Panc1 (cell line): ENCODE results near the gene SEMA6A. TPM values are rescaled to one million over a fixed set of nuclear protein-coding genes. Genes with fewer than 3 reads are reported as not detected.

Experiments
- ATAC-seq: fragments of 200-7000 bp; cut with Tn5 transposase; 2 replicates; pipeline ENCODE4 v1.9.1; 2020; ENCODE audit warnings: mild to moderate bottlenecking, moderate library complexity
- BruUV-seq: library from RNA; stranded (reverse); fragments of 400-500 nt; replicated peaks from 2 replicates; lab custom pipeline; 2021; lab: Mats Ljungman, UMichigan
- CTCF ChIA-PET: fragments of 300-600 bp; sonication (Branson Sonifier 250); formaldehyde crosslinking; loops from one replicate; lab custom pipeline; 2022; ENCODE audit warnings: antibody characterized with exemption; lab: Charles Lee
- POLR2A ChIA-PET: fragments of 300-600 bp; sonication (Branson Sonifier 250); formaldehyde crosslinking; loops from one replicate; lab custom pipeline; 2022; ENCODE audit warnings: antibody characterized with exemption; lab: Charles Lee
- DNase-seq: peaks from one replicate; pipeline ENCODE4 v3.0.0-alpha.2; 2010; ENCODE audit warnings: low read depth, low spot score
- H3K27ac ChIP-seq: 2 replicates; pipeline ENCODE4 v1.5.1; 2011; ENCODE audit warnings: mild to moderate bottlenecking, low read length, inconsistent platforms
- H3K27me3 ChIP-seq: fragments of 200-500 bp; sonication (Bioruptor generic); 2 replicates; pipeline ENCODE4 v1.6.0; 2014; ENCODE audit warnings: low read length, inconsistent platforms; ENCODE audit not compliant: control insufficient read depth, insufficient read depth
- H3K36me3 ChIP-seq: fragments of 200-500 bp; sonication (Bioruptor generic); 2 replicates; pipeline ENCODE4 v1.5.1; 2014; ENCODE audit warnings: inconsistent platforms, mild to moderate bottlenecking, low read length, moderate library complexity; ENCODE audit not compliant: control insufficient read depth, insufficient read depth
- H3K4me1 ChIP-seq: 2 replicates; pipeline ENCODE4 v1.5.1; 2011; ENCODE audit warnings: inconsistent platforms, mild to moderate bottlenecking, low read length, moderate library complexity; ENCODE audit not compliant: control insufficient read depth, insufficient read depth
- H3K4me3 ChIP-seq, 2 experiments: 2 replicates each; pipeline ENCODE4 v1.5.1; 2011 to 2012; ENCODE audit warnings: low read depth in 2 of 2, low read length in 2 of 2, mild to moderate bottlenecking in 2 of 2, inconsistent platforms in 1 of 2, moderate library complexity in 1 of 2
- H3K9me3 ChIP-seq: fragments of 200-500 bp; sonication (Bioruptor generic); 2 replicates; pipeline ENCODE4 v1.5.1; 2014; ENCODE audit warnings: low read depth, mild to moderate bottlenecking, inconsistent platforms, low read length, moderate library complexity; ENCODE audit not compliant: control insufficient read depth, insufficient read depth
- POLR2AphosphoS5 ChIP-seq: IDR thresholded peaks from 2 replicates; pipeline ENCODE4 v1.6.1; 2012; ENCODE audit warnings: mild to moderate bottlenecking, low read depth, low read length, moderate library complexity
- REST ChIP-seq, 2 experiments: IDR thresholded peaks; 2 replicates each; pipeline ENCODE4 v1.6.1; 2011 to 2012; ENCODE audit warnings: low read depth in 2 of 2, control low read depth in 1 of 2, low read length in 1 of 2, mild to moderate bottlenecking in 1 of 2, moderate library complexity in 1 of 2; ENCODE audit not compliant: insufficient read depth in 1 of 2
- SIN3A ChIP-seq: IDR thresholded peaks from 2 replicates; pipeline ENCODE4 v1.6.1; 2012; ENCODE audit warnings: low read depth, mild to moderate bottlenecking, low read length, moderate library complexity, borderline replicate concordance; ENCODE audit not compliant: insufficient read depth
- TCF7L2 ChIP-seq: IDR thresholded peaks from 2 replicates; pipeline ENCODE4 v1.6.1; 2011; ENCODE audit warnings: mild to moderate bottlenecking, low read depth, low read length, inconsistent platforms
- in situ Hi-C: cut with HindIII; loops from 2 replicates; pipeline ENCODE4 v1.10.0; 2016; ENCODE audit warnings: low sequenced_read_pairs, low pct_unique_long_range_greater_than_20kb
- intact Hi-C: fragments of 100-400 bp; cut with micrococcal nuclease; formaldehyde crosslinking; loops from one replicate; pipeline ENCODE4 v1.10.0; 2022; ENCODE audit not compliant: unreplicated experiment
- total RNA-seq: library from RNA; stranded (reverse); gene quantifications from one replicate; pipeline ENCODE4 v1.2.1, GENCODE V29; 2021; ENCODE audit not compliant: unreplicated experiment
- TF ChIP-seq, protein P1 (sequence below): fragments of 450-650 bp; IDR thresholded peaks from 2 replicates; pipeline ENCODE4 v1.5.1; 2017; ENCODE audit warnings: mild to moderate bottlenecking

Gene SEMA6A
- total RNA-seq, 1 experiment from 2014 or later, result 0.54 TPM

- Histone ChIP-seq H3K4me1 (no peaks in the 10 kb centered on the region), H3K27ac (no peak overlapping the region), H3K36me3 (no peaks in the 10 kb centered on the region), H3K27me3 (no peaks in the 10 kb centered on the region), H3K9me3 (no peaks in the 10 kb centered on the region), H3K4me3 (no peak overlapping the region)
- TF ChIP-seq SIN3A, result no peak
- POLR2A ChIA-PET, result no interaction called here
- ATAC-seq (no peak), DNase-seq (no peak)
- intact Hi-C loops, result no loop called here
- BruUV-seq, result no TSS peak
- CTCF ChIA-PET, result no interaction called here
- in situ Hi-C loops, result no loop called here
Observed at GRCh38 chr5:116495786-116496357, 78.8 kb downstream of the SEMA6A start.

DNA sequence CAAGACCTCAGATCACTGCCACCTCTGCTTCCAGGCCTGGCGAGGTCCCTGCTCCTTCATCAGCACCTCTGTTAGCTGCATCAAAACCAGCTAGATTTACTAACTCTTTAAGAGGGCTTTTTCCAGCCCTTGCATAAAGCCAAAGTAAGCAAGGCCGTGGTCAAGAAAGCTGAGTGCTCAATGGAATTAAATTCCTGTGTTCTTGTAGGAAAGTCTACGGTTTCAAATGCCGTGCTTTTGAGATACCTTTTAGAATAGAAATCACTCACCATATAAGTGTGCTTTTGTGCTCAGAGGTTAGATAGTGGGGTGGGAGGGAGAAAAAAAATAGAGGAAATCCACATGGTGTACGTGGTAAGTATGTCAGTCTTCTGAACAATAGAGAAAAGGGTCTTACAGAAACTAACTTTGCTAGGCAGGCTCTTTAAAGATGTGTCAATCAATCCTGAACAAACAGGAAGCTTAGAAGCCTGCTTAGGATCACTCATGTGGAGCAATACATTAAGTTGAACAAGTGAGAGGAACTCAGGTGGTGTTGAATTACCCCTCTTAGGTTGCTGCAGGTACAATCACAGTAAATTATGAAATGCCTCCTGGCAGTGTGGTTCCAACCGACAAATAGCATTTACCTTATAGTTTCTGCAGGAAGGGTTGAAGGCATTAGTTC is 79.7 kb downstream of the SEMA6A start:
- in situ Hi-C loops (no loop called here), intact Hi-C loops (no loop called here)
- POLR2A ChIA-PET, result no interaction called here

More for the DNA sequence above, 79.7 kb downstream of the SEMA6A start:
- ATAC-seq (no peak), DNase-seq (no peak)
- H3K4me1 ChIP-seq, result no peaks in the 10 kb centered on the region
- CTCF ChIA-PET, result no interaction called here
- H3K36me3 ChIP-seq, result no peaks in the 10 kb centered on the region
- no peak overlapping the region for H3K4me3 ChIP-seq
- no peaks in the 10 kb centered on the region for H3K9me3 ChIP-seq
- no peak overlapping the region for H3K27ac ChIP-seq
- no TSS peak for BruUV-seq
- TF ChIP-seq SIN3A (no peak), POLR2AphosphoS5 (no peak), TCF7L2 (no peak), REST (IDR thresholded peaks at IDR 0.05; ENCODE audit: insufficient read depth in 1 of 2, low read depth in 2 of 2, low read length in 1 of 2) (no peak)
- TF ChIP-seq, protein P1, sequence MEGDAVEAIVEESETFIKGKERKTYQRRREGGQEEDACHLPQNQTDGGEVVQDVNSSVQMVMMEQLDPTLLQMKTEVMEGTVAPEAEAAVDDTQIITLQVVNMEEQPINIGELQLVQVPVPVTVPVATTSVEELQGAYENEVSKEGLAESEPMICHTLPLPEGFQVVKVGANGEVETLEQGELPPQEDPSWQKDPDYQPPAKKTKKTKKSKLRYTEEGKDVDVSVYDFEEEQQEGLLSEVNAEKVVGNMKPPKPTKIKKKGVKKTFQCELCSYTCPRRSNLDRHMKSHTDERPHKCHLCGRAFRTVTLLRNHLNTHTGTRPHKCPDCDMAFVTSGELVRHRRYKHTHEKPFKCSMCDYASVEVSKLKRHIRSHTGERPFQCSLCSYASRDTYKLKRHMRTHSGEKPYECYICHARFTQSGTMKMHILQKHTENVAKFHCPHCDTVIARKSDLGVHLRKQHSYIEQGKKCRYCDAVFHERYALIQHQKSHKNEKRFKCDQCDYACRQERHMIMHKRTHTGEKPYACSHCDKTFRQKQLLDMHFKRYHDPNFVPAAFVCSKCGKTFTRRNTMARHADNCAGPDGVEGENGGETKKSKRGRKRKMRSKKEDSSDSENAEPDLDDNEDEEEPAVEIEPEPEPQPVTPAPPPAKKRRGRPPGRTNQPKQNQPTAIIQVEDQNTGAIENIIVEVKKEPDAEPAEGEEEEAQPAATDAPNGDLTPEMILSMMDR, result no peak
- H3K27me3 ChIP-seq, result no peaks in the 10 kb centered on the region
